ACC112 (cell line): ENCODE data around the gene HS1BP3.

Experiments
- H2AFZ ChIP-seq: fragments of 200-600 bp; sonication (generic); one replicate; pipeline ENCODE4 v1.6.0; 2017; ENCODE audit warnings: antibody characterized with exemption, low read length; ENCODE audit not compliant: unreplicated experiment
- H3K27ac ChIP-seq: fragments of 200-600 bp; sonication (generic); 2 replicates; pipeline ENCODE4 v1.5.1; 2014; ENCODE audit warnings: low read depth, mild to moderate bottlenecking, antibody characterized with exemption, low read length, moderate library complexity
- H3K27me3 ChIP-seq: fragments of 200-600 bp; sonication (generic); 2 replicates; pipeline ENCODE4 v1.6.1; 2014; ENCODE audit warnings: mild to moderate bottlenecking, antibody characterized with exemption, low read length, moderate library complexity, mixed read lengths; ENCODE audit not compliant: insufficient read depth
- H3K36me3 ChIP-seq: fragments of 200-600 bp; sonication (generic); 2 replicates; pipeline ENCODE4 v1.6.1; 2016; ENCODE audit warnings: mild to moderate bottlenecking, antibody characterized with exemption, low read length, moderate library complexity, mixed read lengths; ENCODE audit not compliant: insufficient read depth
- H3K4me1 ChIP-seq: fragments of 200-600 bp; sonication (generic); one replicate; pipeline ENCODE4 v1.6.1; 2016; ENCODE audit warnings: low read length, mixed read lengths; ENCODE audit not compliant: insufficient read depth, unreplicated experiment, control insufficient read depth
- H3K4me3 ChIP-seq: fragments of 200-600 bp; sonication (generic); 2 replicates; pipeline ENCODE4 v1.5.1; 2014; ENCODE audit warnings: mild to moderate bottlenecking, low read depth, low read length
- H3K79me2 ChIP-seq: fragments of 200-600 bp; sonication (generic); one replicate; pipeline ENCODE4 v1.6.0; 2016; ENCODE audit warnings: low read length; ENCODE audit not compliant: control insufficient read depth, unreplicated experiment, insufficient read depth

HS1BP3 gene

DNA sequence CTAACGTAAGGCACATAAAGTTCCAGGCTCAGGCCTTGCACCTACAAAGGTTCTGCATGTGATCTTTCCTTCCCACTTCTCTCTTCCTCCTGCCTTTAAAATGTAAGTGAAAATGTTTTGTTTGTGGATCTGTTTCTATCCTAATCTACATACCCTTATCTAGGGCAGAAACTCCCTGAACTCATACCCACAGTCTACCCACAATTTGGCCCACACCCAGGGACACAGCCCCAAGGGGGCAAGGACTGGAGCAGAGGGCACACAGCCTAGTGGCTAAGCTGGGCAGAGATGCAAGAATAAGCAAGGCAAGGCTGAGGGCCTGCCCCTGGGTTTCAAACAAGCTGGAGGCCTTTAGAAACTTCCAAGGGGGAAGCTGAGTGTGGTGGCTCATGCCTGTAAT, 71.0 kb downstream of the HS1BP3 start:
- H3K27ac ChIP-seq = peak overlapping the region; percentile 91

DNA sequence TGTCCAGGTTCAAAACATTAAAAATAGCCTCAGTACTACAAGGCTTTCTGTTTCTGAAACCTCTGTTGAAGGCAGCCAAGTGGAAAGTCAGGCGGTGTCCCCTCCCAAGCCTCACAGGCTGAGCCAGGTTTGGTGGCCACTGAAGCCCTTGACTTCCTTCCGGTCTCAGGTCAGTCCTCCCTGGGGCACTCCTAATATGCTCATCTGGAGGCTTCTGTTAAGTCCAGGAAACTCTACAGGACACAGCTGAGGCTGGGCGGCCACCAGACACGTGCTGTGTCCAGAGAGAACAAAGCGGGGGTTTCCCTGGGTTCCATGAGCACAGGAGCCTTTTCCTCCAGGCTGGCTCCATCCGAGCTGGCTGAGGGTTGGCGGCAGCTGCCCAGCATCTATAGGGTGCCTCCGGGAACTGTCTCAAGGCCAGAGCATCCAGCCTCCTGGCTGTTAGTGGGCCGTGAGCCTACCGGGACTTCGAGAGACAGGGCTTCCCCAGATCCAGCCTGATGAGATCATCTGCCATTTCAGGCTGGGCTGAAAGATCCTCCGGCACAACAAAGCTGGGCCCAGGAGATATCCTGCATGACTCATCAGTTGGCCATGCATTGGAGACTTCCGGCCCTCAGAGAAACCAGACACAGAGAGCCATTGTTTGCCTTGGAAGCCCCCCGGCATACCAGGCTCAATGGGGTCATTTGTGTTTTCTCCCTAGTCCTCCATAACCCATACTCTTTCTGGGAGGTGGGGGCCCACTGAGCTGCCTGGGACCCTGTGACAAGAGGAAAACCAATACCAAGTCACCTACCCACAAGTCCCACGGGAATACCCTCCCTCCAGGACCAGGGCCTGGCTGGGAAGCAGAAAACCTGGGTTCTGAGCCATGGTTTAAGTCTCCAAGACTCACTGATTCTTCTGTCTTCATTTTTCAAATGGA, 71.7 kb downstream of the HS1BP3 start:
- peak overlapping the region; percentile 91 for H3K27ac ChIP-seq
- peaks cover 41% of the 10 kb centered on the region for H3K4me1 ChIP-seq

More for the DNA sequence above, 71.0 kb downstream of the HS1BP3 start:
- H3K36me3 ChIP-seq = no peaks in the 10 kb centered on the region
- H3K4me1 ChIP-seq = peaks cover 48% of the 10 kb centered on the region
- H3K27me3 ChIP-seq = no peaks in the 10 kb centered on the region
- no peaks in the 10 kb centered on the region for H3K79me2 ChIP-seq
- H2AFZ ChIP-seq = no peak overlapping the region
- peak overlapping the region; percentile 27; the same call in 1 of the 2 replicates for H3K4me3 ChIP-seq

DNA sequence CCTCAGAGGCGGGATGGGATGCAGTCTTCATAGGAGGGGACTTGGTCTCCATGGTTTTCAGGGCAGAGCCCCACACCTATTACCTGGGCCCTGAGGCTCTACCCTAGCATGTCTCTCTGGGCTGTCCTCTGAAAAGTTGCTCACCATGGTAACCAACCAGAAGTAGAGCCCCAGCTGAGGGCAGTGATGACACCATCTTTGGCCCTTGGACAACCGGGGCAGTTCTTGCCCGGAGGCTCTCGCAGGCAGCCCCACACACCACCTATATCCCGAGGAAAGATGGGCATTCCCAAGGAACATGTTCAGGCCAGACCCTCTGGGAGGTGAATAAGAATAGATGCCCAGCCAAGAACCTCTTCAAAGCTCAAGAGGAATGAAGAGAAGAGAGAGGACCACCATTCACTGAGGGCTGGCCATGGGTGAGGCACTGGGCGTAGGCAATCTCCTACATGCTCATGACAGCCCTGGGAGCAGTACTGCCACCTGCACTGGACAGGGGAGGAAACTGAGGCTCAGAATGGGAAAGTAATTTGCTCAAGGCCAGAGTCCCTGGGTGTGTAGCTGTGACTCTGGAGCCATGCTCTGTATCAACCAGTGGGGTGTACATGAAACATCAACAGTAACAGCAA, 72.5 kb downstream of the HS1BP3 start:
- no peaks in the 10 kb centered on the region for H3K79me2 ChIP-seq
- H3K36me3 ChIP-seq = no peaks in the 10 kb centered on the region
- H3K27me3 ChIP-seq = no peaks in the 10 kb centered on the region
- H3K27ac ChIP-seq = peak overlapping the region; percentile 91
- H2AFZ ChIP-seq = peak overlapping the region; percentile 24
- H3K4me3 ChIP-seq = no peak overlapping the region
- H3K4me1 ChIP-seq = peaks cover 33% of the 10 kb centered on the region

More for the DNA sequence above, 71.7 kb downstream of the HS1BP3 start:
- Histone ChIP-seq H3K36me3 (no peaks in the 10 kb centered on the region), H3K4me3 (peak overlapping the region; percentile 27; the same call in 1 of the 2 replicates), H3K79me2 (no peaks in the 10 kb centered on the region), H3K27me3 (no peaks in the 10 kb centered on the region), H2AFZ (peak overlapping the region; percentile 24)

DNA sequence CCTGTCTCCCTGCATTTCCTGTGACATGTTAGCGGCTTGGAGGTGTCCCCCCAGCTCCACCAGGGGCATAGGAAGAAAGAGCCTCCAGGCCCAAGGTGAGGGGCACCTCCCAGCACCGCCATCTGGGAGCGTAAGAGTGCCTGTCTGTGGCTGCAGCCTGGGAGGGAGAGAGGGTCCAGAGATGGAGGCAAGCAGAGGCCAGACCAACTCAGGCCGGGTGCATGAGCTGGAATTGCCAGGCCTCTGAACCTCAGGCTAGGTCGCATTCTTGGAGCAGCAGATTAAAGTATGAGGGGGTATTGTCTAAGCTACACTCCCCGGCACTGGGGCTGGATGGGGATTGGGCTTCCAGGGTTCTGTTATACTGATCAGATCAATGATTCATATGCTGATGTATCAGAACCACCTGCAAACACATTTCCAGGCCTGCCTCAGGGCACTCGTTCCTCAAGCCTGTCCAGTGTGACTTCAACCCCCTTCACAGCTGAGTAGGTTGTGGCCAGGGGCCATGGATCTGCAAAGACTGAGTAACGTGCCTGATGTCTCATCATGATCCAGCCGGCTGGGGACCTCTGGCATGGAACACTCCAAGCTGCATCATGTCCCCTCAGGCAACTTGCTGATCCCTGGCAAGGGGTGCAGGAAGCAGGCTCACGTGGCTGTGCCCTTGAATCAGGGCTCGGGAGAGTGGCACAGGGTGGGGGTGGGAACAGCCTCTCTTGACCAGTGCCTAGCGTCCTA, 73.2 kb downstream of the HS1BP3 start:
- Histone ChIP-seq H3K79me2 (no peaks in the 10 kb centered on the region), H3K36me3 (no peaks in the 10 kb centered on the region), H3K27me3 (no peaks in the 10 kb centered on the region), H3K4me1 (peaks cover 33% of the 10 kb centered on the region), H3K4me3 (no peak overlapping the region), H2AFZ (no peak overlapping the region), H3K27ac (no peak overlapping the region)

DNA sequence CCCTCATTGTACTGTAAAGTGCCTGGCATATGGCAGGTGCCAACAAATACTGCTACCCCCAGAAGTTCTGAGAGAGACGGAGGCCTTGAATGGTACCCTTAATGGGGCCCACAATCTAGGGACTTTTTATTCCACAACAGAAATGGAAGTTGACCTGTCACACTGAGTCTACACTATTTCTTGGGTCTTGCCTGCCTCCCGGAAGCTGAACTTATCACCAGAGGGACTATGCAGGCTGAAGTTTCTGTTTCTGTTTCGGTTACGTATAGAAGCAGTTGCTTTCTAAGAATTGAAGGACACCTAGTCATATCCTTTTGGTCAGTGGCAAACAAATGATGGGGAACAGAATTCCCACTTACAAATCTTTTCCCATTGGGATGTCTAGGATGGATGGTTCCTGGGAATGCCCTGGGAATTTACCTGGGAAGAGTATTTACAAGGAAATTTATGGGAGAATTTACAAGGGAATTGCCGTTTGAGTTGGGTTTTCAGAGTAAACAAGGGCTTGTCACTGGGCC, 74.2 kb downstream of the HS1BP3 start:
- H2AFZ ChIP-seq = no peak overlapping the region
- no peaks in the 10 kb centered on the region for H3K27me3 ChIP-seq
- H3K4me1 ChIP-seq = peaks cover 33% of the 10 kb centered on the region
- no peaks in the 10 kb centered on the region for H3K36me3 ChIP-seq
- no peaks in the 10 kb centered on the region for H3K79me2 ChIP-seq
- no peak overlapping the region for H3K4me3 ChIP-seq
- no peak overlapping the region for H3K27ac ChIP-seq

DNA sequence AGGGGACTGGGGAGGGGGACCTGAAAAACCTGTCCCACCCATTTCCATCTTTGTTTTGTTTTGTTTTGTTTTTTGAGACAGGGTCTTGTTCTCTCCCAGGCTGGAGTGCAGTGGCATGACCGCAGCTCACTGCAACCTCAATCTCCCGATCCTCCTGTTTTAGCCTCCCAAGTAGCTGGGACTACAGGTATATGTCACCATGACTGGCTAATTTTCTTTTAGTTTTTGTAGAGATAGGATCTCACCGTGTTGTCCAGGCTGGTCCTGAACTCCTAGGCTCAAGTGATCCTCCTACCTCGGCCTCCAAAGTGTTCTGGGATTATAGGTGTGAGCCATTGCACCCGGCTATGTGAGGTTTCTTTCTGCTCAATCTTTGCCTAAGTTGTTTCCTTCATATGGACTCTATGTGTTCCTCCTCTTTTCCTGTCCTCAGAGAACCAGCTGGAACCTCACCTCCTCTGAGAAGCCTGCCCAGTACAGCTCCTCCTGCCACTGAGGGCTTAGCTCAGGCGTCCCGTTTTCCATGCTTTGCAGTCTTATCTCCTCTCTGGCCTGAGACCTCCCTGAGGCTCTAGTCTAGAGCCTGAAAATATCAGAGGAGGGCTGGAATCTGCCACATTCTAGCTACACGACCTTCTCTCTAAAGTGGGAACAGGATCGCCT, 74.8 kb downstream of the HS1BP3 start:
- H3K79me2 ChIP-seq = no peaks in the 10 kb centered on the region
- H3K4me3 ChIP-seq = no peak overlapping the region
- no peaks in the 10 kb centered on the region for H3K27me3 ChIP-seq
- H3K36me3 ChIP-seq = no peaks in the 10 kb centered on the region
- peaks cover 33% of the 10 kb centered on the region for H3K4me1 ChIP-seq
- H2AFZ ChIP-seq = no peak overlapping the region
- no peak overlapping the region for H3K27ac ChIP-seq

DNA sequence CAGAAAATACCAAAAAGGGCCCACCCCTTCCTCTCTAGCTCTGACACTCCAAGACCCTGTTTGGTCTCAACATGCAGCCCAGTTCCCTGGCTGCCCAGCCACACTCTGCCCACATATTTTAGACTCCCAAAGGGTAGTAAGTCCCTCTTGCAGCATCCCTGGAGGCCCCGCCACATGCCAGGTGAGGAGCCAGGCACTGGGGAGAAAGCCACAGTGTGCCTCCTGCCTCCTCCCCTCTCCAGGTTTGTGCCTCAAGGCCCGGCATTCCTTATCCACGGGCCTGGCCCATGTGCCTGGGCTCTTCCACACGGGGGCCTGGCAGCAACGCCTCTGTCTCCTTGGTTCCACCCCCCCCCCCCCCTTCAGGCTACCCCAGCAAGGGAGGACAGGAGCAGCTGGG, 75.5 kb downstream of the HS1BP3 start:
- H3K4me3 ChIP-seq = no peak overlapping the region
- no peaks in the 10 kb centered on the region for H3K27me3 ChIP-seq
- peaks cover 30% of the 10 kb centered on the region for H3K4me1 ChIP-seq
- H2AFZ ChIP-seq = no peak overlapping the region
- no peaks in the 10 kb centered on the region for H3K79me2 ChIP-seq
- no peak overlapping the region for H3K27ac ChIP-seq
- H3K36me3 ChIP-seq = no peaks in the 10 kb centered on the region

DNA sequence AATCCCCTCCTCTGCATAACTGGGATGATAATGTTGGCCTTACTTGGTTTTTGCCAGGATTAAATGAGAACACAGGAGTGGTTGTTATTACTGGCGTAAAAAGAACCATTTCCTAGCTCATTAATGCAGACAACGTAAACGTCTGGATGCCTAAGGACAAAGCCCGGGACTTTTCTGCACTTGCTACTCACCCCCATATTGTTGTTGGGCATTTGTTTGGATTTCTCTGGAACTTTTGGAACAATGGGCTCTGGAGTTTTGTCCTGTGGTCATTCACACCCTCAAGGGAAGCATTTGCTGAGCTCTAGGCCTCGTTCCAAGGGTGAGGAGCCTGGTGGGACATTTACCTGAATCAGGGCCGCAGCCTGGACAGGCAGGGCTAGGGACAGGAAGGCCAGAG, 76.0 kb downstream of the HS1BP3 start:
- no peaks in the 10 kb centered on the region for H3K27me3 ChIP-seq
- H3K36me3 ChIP-seq = no peaks in the 10 kb centered on the region
- no peak overlapping the region for H3K27ac ChIP-seq
- no peak overlapping the region for H3K4me3 ChIP-seq
- H3K4me1 ChIP-seq = peaks cover 25% of the 10 kb centered on the region
- H2AFZ ChIP-seq = no peak overlapping the region
- H3K79me2 ChIP-seq = no peaks in the 10 kb centered on the region

DNA sequence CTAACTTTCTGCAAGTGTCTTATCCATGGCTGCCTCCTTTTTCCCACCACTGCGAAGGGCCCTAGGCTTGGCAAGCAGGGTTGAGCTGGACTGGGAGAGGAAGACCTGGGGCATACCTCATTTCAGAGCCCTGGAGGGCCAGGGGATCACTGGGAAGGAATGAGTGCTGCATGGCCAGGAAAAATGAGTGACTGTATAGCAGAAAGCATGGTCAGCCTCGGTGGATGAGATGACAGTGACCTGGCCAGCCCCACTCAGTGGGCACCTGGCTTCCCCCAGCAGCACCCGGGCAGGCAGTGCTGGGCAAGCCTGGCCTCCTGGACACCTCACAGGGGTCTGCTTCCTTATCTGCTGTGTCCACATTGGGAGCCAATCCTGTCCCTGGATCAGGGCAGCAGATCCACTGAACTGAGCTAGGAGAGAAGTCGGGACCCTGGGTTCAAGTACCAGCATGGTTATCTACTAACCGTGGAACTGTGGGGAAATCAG, 76.4 kb downstream of the HS1BP3 start:
- Histone ChIP-seq H3K79me2 (no peaks in the 10 kb centered on the region), H3K36me3 (no peaks in the 10 kb centered on the region), H3K4me1 (peaks cover 23% of the 10 kb centered on the region), H3K27me3 (no peaks in the 10 kb centered on the region), H3K27ac (no peak overlapping the region), H3K4me3 (no peak overlapping the region), H2AFZ (no peak overlapping the region)
